Stimulated activated CD4-positive, alpha-beta T cell treated with anti-CD3 and anti-CD28 coated beads, Interleukin-4, amount 100 ng/mL, for 48 hours (primary cell): Measurements from ENCODE around the gene RCOR1.
"Not testable (repeated sequence)": the region's sequence is repeated elsewhere in the genome, so short reads cannot be mapped to it uniquely, and the experiment has no call there.

Experiments
- DNase-seq, 2 donors: peaks; one replicate each; pipeline ENCODE4 v3.0.0-alpha.2; 2020; ENCODE audit warnings: low read depth in 2 of 2

Gene RCOR1

DNA sequence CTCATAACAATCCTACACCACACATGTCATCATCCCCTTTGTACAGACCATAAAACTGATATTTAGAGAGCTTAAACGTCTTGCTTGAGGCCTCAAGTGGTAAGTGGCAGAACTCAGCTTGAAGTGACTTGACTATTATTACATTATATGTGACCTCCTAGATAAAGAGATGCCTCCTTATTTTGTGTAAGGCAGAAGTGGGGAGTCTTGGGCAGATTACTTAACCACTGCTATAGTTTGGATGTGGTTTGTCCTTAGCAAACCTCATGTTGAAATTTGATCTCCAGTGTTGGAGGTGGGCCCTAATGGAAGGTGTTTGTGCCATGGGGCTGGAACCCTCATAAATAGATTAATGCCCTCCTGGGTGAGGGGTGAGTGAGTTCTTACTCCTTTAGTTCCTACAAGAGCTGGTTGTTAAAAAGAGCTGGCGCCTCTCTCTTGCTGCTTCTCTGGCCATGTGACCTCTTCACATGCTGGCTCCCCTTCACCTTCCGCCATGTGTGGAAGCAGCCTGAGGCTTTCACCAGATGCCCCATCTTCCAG, 37.4 kb downstream of the RCOR1 start:
- DNase-seq = no peak

DNA sequence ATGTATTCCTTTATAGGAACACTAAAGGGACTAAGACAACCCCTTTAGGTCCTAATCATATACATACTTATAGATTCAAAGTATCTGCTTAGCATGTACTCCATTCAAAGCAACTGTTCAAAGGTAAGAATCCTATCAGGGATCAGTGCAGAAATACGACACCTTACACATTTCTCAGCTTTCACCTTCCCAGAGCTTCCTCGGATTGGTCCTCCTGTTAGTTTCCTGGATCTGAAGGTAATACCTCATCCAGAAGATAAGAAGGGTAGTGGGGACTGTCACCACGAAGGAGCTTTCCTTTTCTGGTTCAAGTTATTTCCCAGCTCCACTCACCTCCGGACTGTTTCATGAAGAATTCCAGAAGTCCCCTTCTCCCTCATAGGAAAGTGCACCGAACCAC, 38.0 kb downstream of the RCOR1 start:
- no peak for DNase-seq

DNA sequence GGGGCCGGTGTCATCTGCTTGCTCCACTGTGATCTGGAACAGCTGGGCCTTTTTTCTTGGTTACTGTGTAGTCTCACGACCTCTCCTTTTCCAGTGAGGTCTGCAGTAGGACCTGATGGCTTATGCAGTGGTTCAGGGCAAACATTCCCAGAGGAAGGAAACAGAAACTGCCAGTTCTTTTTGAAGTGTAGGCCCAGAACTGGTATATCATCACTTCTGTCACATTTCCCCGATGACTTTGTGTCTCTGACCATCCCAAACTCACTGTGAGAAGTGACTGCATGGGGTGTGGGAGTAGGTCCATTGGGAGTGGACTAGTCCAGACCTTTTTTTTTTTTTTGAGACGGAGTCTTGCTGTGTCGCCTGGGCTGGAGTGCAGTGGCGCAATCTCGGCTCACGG, 38.4 kb downstream of the RCOR1 start:
- no peak for DNase-seq

- peak in 1 of 2 donors; percentile 15 for DNase-seq
Observed at GRCh38 chr14:102633906-102634595, 41.6 kb downstream of the RCOR1 start.

- DNase-seq = not testable (repeated sequence)
Observed at GRCh38 chr14:102639611-102640010, 47.2 kb downstream of the RCOR1 start.

DNA sequence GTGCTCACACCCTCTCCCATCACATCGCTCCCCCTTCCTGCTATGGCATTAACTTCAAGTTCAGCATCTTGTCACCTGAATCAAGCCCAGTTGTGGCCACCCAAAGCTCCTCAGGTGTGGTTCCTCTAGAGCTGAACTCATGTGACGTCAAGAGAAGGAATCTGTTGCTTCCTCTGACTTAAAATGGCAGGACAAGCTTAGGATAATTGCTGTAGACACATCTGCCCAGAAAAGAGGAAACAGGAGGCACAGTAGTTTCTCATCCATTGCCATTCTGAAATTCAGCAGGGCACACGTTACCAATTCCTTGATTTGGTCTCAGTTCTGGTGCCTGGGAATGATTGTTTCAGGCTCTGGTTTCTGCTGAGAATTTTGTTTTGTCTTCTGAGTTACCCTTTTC, 52.1 kb downstream of the RCOR1 start:
- DNase-seq = no peak

GRCh38 chr14:102645746-102646440, 53.4 kb downstream of the RCOR1 start:
- DNase-seq = no peak

GRCh38 chr14:102646615-102647014, 54.2 kb downstream of the RCOR1 start:
- no peak for DNase-seq

- DNase-seq = no peak
Observed at GRCh38 chr14:102652194-102652593, 59.7 kb downstream of the RCOR1 start.

DNA sequence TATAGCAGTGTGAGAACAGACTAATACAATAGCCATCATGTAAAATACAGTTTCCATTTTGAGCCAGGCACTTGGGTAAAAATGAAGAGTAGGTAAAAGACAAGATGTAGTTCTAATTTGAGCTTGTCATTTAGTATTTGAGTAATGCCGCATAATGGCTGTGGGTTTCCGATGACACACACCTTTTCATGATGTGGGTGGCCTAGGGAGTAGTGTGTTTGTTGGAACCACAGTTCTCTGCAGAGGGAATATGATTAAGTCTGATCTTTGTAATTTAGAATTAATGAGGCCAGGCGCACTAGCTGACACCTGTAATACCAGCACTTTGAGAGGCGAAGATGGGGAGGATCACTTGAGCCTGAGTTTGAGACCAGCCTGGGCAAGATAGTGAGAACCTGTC, 61.8 kb downstream of the RCOR1 start:
- peak in 1 of 2 donors; percentile 19 for DNase-seq

- no peak for DNase-seq
Observed at GRCh38 chr14:102655137-102655536, 62.7 kb downstream of the RCOR1 start.

DNA sequence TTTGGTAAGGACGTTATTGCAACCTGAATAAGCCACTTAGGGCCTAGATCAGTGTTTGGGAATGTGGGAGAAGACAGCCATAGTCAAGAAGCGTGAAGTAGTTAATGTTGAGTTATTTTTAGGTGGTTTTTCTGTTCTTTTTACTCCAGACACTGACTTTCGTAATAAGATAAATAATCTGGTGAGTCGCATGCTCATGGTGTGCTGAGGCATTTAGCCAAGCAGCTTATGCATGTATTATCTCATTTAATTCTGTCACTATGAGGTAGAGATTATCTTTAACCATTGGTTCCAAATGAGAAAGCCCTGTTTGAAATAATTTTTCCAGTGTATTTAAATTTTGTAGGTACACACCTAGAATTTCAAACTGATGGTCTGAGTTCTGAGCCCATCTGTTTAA, 67.3 kb downstream of the RCOR1 start:
- no peak for DNase-seq

DNA sequence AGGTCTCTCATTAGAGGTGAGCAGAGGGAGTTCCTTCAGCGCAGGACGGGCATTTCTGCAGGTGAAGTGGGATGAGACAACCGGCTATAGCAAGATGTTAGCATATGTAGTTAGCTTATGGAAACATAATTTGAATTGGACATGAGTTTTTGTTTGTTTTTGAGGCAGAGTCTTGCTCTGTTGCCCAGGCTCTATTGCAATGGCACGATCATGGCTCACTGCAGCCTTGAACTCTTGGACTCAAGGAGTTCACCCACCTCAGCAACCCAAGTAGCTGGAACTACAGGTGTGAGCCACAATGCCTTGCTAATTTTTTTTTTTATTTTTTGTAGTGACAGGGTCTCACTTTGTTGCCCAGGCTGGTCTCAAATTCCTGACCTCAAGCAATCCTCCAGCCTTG, 69.2 kb downstream of the RCOR1 start:
- no peak for DNase-seq

GRCh38 chr14:102662636-102663430, 70.4 kb downstream of the RCOR1 start:
- DNase-seq = no peak

DNA sequence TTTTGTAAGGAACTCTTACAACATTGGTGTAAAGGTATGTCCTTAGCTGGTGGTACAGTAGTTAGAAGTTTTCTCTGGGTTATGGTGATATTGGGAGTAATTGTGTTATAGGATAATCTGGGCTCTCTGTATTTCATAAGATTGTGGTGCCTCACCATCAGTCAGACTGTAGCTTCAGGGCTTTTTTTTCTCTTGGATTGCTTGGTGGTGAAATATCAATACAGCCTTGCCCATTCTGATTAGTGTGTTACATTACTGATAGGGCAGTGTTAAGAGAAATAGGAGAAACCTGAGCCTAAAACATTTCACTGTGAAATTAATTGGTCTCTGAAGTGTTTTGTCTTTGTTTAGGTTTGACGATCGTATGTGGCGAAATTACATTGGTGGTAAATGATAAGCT, 71.0 kb downstream of the RCOR1 start:
- no peak for DNase-seq

DNA sequence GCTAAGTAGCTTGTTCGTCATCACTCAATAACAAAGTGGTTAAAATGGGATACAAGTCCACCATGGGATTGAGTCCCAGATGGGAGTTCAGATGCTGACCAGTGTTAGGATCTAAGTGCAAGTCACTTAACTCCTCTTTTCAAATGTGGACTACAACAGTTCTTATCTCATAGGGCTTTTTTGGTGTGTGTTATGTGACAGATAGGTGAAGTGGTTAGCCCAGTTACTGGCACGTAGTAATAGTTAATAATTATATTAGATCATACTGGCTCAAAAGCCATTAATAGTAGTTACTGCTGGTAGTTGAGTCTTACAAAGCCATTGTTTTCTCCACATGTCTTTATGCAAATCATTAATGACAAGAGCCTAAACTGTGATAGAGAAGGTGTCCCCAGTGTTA, 73.2 kb downstream of the RCOR1 start:
- no peak for DNase-seq

DNA sequence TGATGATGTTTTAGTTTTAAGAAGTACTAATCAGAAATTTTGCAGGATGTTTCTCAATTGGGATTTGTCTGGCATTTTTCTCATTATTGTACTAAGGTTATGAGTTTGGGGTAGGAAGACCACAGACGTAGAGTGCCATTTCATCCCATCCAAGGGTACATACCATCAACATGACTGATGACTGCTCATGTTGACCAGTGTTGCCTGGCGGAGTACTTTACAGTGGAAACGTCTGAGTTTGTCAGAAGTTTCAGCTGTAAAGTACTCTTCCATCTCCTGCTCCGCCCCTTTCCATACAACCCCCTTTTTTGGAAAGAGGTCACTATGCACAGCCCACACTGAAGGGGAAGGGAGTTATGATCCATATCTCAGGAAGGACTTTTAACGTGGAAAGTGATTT, 74.2 kb downstream of the RCOR1 start:
- no peak for DNase-seq

DNA sequence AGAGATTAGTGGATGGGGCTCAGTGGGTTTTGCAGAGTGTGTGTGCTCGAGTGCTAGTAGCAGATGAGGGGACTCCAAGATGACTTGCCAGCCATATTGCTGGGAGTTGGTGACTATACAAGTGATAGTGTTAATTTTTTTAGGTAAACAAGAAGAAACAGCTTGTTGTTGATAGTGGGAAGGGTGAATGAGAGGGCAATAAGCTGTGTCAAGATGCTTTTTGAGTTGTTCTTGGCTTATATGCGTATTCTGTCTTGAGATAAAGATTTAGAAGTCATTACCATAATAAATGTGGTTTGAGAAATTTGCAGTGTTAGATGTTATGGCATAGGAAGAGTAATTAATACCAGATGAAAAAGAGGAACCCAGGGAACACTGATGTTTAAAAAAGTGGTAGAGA, 75.3 kb downstream of the RCOR1 start:
- no peak for DNase-seq

DNA sequence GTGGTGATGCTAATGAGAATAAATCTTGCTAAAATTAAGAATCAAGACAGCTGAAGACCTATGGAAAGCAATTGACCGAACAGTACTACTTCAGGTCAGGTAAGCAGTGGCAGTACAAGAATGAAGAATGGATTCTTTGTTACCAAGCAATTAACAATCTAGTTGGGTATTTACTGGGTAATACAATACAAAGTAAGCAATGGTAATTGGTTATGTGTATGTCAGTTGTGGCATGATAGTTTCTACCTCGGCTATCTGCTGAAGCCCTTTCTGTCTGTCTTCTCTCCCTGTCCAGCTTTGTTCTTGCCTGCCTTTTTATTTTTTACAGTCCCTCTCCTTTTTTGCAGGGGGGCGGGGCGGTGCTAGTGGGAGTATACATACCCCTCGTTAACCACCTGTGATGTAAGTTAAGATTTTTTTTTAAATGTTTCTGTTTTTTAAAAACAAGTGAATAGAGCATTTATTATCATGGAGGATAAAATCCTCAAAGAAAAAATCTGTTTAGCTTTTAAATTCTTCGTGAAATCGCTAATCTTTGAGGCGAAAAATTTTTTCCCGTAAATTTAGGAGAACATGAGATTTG, 75.9 kb downstream of the RCOR1 start:
- no peak for DNase-seq

DNA sequence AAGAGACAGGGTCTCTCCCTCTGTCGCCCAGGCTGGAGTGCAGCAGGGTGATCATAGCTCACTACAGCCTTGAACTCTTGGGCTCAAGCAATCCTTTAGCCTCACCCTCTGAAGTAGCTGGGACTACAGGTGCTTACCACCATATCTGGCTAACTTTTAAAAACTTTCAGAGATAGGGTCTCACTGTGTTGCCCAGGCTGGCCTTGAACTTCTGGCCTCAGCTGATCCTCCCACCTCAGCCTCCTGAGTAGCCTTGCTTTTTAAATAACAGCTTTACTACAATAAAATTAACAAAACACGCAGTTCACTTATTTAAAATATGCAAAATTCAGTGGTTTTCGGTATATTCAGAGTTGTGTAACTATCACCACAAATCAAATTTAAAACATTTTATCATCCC, 79.0 kb downstream of the RCOR1 start:
- DNase-seq = no peak

GRCh38 chr14:102672410-102672960, 80.0 kb downstream of the RCOR1 start:
- no peak for DNase-seq

DNA sequence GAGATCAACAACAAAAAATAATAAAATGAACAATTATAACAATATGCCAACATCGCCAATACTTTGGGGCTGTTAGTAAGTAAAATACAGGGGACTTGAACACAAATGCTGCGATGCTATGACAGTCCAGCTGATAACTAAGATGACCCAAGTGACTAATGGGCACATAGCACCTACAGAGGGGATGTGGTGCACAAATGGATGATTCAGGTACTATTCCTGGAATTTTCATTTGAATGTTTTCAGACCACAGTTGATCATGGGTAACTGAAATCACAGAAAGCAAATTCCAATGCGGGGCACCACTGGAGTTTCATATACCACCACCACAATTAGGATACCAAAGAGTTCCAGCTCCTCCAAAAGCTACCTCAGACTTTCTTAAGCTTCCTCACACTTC, 82.9 kb downstream of the RCOR1 start:
- DNase-seq = no peak
